ENCODE data around the gene ST7. TPM values are rescaled to one million over a fixed set of nuclear protein-coding genes. Genes with fewer than 3 reads are reported as not detected.

ST7 gene
- total and polyA plus RNA-seq, 2 of the 13 experiments (the other 11 are each of a cell fraction or from before 2014, with no cell fraction given): 17.3 to 23.5 TPM

- no peak for DNase-seq (ENCODE audit: low spot score)
- intact Hi-C loops (cut with micrococcal nuclease; ENCODE audit: unreplicated experiment): no loop called here
- BruUV-seq (replicated peaks): no TSS peak
- ChIA-PET CTCF (ENCODE audit: low intra/inter-chr PET ratio, low total read pairs) (no interaction called here), POLR2A (no interaction called here)
- Histone ChIP-seq H3K4me2 (ENCODE audit: low read depth, low read length) (no peak overlapping the region), H2AFZ (ENCODE audit: low read length) (no peak overlapping the region), H3K36me3 (replicated peaks in 1 of 2; ENCODE audit: control insufficient read depth in 1 of 2, insufficient read depth in 2 of 2, low read length in 2 of 2) (no peaks in the 10 kb centered on the region), H3K27me3 (ENCODE audit: control insufficient read depth in 1 of 2, insufficient read depth in 2 of 2, low read length in 2 of 2) (no peaks in the 10 kb centered on the region), H3K79me2 (ENCODE audit: insufficient read depth, low read length) (no peaks in the 10 kb centered on the region), H3K4me1 (ENCODE audit: insufficient read depth, low read length) (no peaks in the 10 kb centered on the region), H4K20me1 (ENCODE audit: insufficient read depth, low read length) (no peaks in the 10 kb centered on the region), H3K9me3 (ENCODE audit: low read length) (no peaks in the 10 kb centered on the region), H3K27ac (ENCODE audit: extremely low read length, insufficient read depth, low read length) (no peak overlapping the region), H3K4me3 (replicated peaks in 1 of 3; ENCODE audit: insufficient read depth in 1 of 3, low read depth in 2 of 3, low read length in 3 of 3) (no peak overlapping the region), H3K9ac (ENCODE audit: insufficient read depth, low read depth, low read length) (no peak overlapping the region)
- FAIRE-seq: no peak
- no peak for TF ChIP-seq E2F2 (CRISPR knock-in tag; IDR thresholded peaks at IDR 0.05; ENCODE audit: borderline replicate concordance)
- TF ChIP-seq ZBTB26 (CRISPR knock-in tag; IDR thresholded peaks at IDR 0.05; ENCODE audit: borderline replicate concordance): no peak
- TF ChIP-seq ELF3 (CRISPR knock-in tag; IDR thresholded peaks at IDR 0.05): no peak
- no peak for TF ChIP-seq RFX3 (CRISPR knock-in tag; IDR thresholded peaks at IDR 0.05)
- TF ChIP-seq PAXIP1 (CRISPR knock-in tag; conservative IDR thresholded peaks at IDR 0.05): no peak
- no peak for TF ChIP-seq KDM4B (CRISPR knock-in tag; IDR thresholded peaks at IDR 0.05)
- no peak for TF ChIP-seq GABPA (IDR thresholded peaks at IDR 0.05; ENCODE audit: low read depth, low read length)
- TF ChIP-seq GABPA (CRISPR knock-in tag; IDR thresholded peaks at IDR 0.05; ENCODE audit: low read depth): no peak
- TF ChIP-seq ZNF281 (CRISPR knock-in tag; IDR thresholded peaks at IDR 0.05; ENCODE audit: borderline replicate concordance): no peak
- no peak for TF ChIP-seq ZNF737 (CRISPR knock-in tag; IDR thresholded peaks at IDR 0.05; ENCODE audit: borderline replicate concordance)
- TF ChIP-seq ZNF550 (CRISPR knock-in tag; IDR thresholded peaks at IDR 0.05; ENCODE audit: borderline replicate concordance): no peak
- TF ChIP-seq ZNF549 (CRISPR knock-in tag; IDR thresholded peaks at IDR 0.05): no peak
- 93% methylated on average over 4 of the region's 4 CpGs for WGBS (ENCODE audit: low lambda C conversion rate)
- ATAC-seq: no peak
- in situ Hi-C loops (cut with HindIII; ENCODE audit: extremely low pct_ligation_motif_present, low pct_unique_long_range_greater_than_20kb): no loop called here
Measured at GRCh38 chr7:117230276-117231046, 277.2 kb downstream of the ST7 start.
